NT2/D1 (cell line): ENCODE results near the gene PIP.
"Not testable (repeated sequence)": the region's sequence is repeated elsewhere in the genome, so short reads cannot be mapped to it uniquely, and the experiment has no call there.

Experiments used
- DNase-seq: peaks from one replicate; pipeline ENCODE4 v3.0.0-alpha.2; 2011; ENCODE audit warnings: low read depth, low spot score
- H3K27me3 ChIP-seq: 2 replicates; pipeline ENCODE4 v1.6.0; 2011; ENCODE audit warnings: mild to moderate bottlenecking; ENCODE audit not compliant: insufficient read length, insufficient read depth
- H3K36me3 ChIP-seq: 2 replicates; pipeline ENCODE4 v1.6.1; 2011; ENCODE audit warnings: mild to moderate bottlenecking, low read length, mixed read lengths; ENCODE audit not compliant: insufficient read depth, insufficient read length
- H3K4me1 ChIP-seq: 2 replicates; pipeline ENCODE4 v1.5.1; 2011; ENCODE audit not compliant: insufficient read depth, insufficient read length
- H3K4me3 ChIP-seq: 2 replicates; pipeline ENCODE4 v1.5.1; 2011; ENCODE audit warnings: low read depth; ENCODE audit not compliant: insufficient read length
- H3K9ac ChIP-seq: 2 replicates; pipeline ENCODE4 v1.6.0; 2011; ENCODE audit warnings: low read depth; ENCODE audit not compliant: insufficient read length
- H3K9me3 ChIP-seq: 2 replicates; pipeline ENCODE4 v1.5.1; 2011; ENCODE audit warnings: mild to moderate bottlenecking, low read length; ENCODE audit not compliant: insufficient read depth
- SUZ12 ChIP-seq: IDR thresholded peaks from 2 replicates; pipeline ENCODE4 v1.6.1; 2011; ENCODE audit not compliant: insufficient read length, insufficient read depth; ENCODE audit errors: extremely low read depth
- YY1 ChIP-seq: IDR thresholded peaks from 2 replicates; pipeline ENCODE4 v1.6.1; 2011; ENCODE audit not compliant: insufficient read length, insufficient read depth
- ZNF274 ChIP-seq: IDR thresholded peaks from 2 replicates; pipeline ENCODE4 v1.6.1; 2011; ENCODE audit warnings: mild to moderate bottlenecking, low read depth, low read length

The PIP gene

GRCh38 chr7:143131781-143132180 is at the start of gene PIP:
Gene PIP (plus strand): TSS chr7:143132077. CDS start chr7:143132117, 40 bp downstream.
- no peak for DNase-seq
- no peaks in the 10 kb centered on the region for H3K4me1 ChIP-seq
- H3K36me3 ChIP-seq, result no peaks in the 10 kb centered on the region
- no peak for TF ChIP-seq SUZ12
- no peak for TF ChIP-seq ZNF274
- no peak for TF ChIP-seq YY1
- no peaks in the 10 kb centered on the region for H3K9me3 ChIP-seq
- no peak within 1 kb of the TSS for H3K4me3 ChIP-seq
- no peaks in the 10 kb centered on the region for H3K27me3 ChIP-seq
- no peak within 1 kb of the TSS for H3K9ac ChIP-seq

- H3K9me3 ChIP-seq, result no peaks in the 10 kb centered on the region
- no peaks in the 10 kb centered on the region for H3K27me3 ChIP-seq
- no peaks in the 10 kb centered on the region for H3K36me3 ChIP-seq
- TF ChIP-seq YY1 (no peak), ZNF274 (no peak), SUZ12 (no peak)
- H3K4me1 ChIP-seq, result no peaks in the 10 kb centered on the region
- no peak for DNase-seq
- no peak overlapping the region for H3K9ac ChIP-seq
- H3K4me3 ChIP-seq, result no peak overlapping the region
Measured at GRCh38 chr7:143085109-143085508, 46.8 kb upstream of the PIP start.

- H3K4me3 ChIP-seq, H3K27me3 ChIP-seq, DNase-seq, H3K36me3 ChIP-seq, H3K9ac ChIP-seq, H3K9me3 ChIP-seq, H3K4me1 ChIP-seq: not testable (repeated sequence)
Measured at GRCh38 chr7:143085610-143086009, 46.3 kb upstream of the PIP start.

- H3K4me3 ChIP-seq, H3K9me3 ChIP-seq, DNase-seq, H3K4me1 ChIP-seq, H3K9ac ChIP-seq, H3K27me3 ChIP-seq, H3K36me3 ChIP-seq: not testable (repeated sequence)
Measured at GRCh38 chr7:143088549-143089231, 43.2 kb upstream of the PIP start.

- Histone ChIP-seq H3K36me3 (no peaks in the 10 kb centered on the region), H3K9me3 (peaks cover 9% of the 10 kb centered on the region), H3K9ac (no peak overlapping the region), H3K27me3 (no peaks in the 10 kb centered on the region), H3K4me3 (no peak overlapping the region), H3K4me1 (no peaks in the 10 kb centered on the region)
- no peak for TF ChIP-seq ZNF274
- DNase-seq, result no peak
Measured at GRCh38 chr7:143096146-143096545, 35.7 kb upstream of the PIP start.

- H3K4me3 ChIP-seq, result not testable (repeated sequence)
Measured at GRCh38 chr7:143099579-143099978, 32.3 kb upstream of the PIP start.

GRCh38 chr7:143104759-143105158 is 27.1 kb upstream of the PIP start:
- H3K36me3 ChIP-seq, result no peaks in the 10 kb centered on the region
- H3K27me3 ChIP-seq, result no peaks in the 10 kb centered on the region
- H3K9me3 ChIP-seq, result peaks cover 5% of the 10 kb centered on the region; the same call in 1 of the 2 replicates
- no peak overlapping the region for H3K4me3 ChIP-seq
- TF ChIP-seq ZNF274, result no peak
- TF ChIP-seq YY1, result no peak
- no peak for TF ChIP-seq SUZ12
- DNase-seq, result no peak
- no peak overlapping the region for H3K9ac ChIP-seq
- no peaks in the 10 kb centered on the region for H3K4me1 ChIP-seq

More at GRCh38 chr7:143099579-143099978, 32.3 kb upstream of the PIP start:
- DNase-seq, H3K27me3 ChIP-seq, H3K36me3 ChIP-seq, H3K9me3 ChIP-seq, H3K4me1 ChIP-seq, H3K9ac ChIP-seq: not testable (repeated sequence)

- H3K27me3 ChIP-seq, H3K36me3 ChIP-seq, H3K4me3 ChIP-seq, H3K9ac ChIP-seq, H3K9me3 ChIP-seq, H3K4me1 ChIP-seq, DNase-seq: not testable (repeated sequence)
Measured at GRCh38 chr7:143108019-143108418, 23.9 kb upstream of the PIP start.
